Hepatic stellate cell (primary cell): ENCODE measurements around the gene PDGFD.

ENCODE experiments used
- DNase-seq: peaks from one replicate; pipeline ENCODE4 v3.0.0; 2011; ENCODE audit warnings: low spot score

PDGFD gene

GRCh38 chr11:104093426-104094280 is 70.3 kb downstream of the PDGFD start:
- no peak for DNase-seq

- DNase-seq: no peak
These were observed 71.2 kb downstream of the PDGFD start for GRCh38 chr11:104092744-104093143.

GRCh38 chr11:104091281-104092096 is 72.5 kb downstream of the PDGFD start:
- DNase-seq: no peak

- no peak for DNase-seq
These were observed 73.2 kb downstream of the PDGFD start for GRCh38 chr11:104090767-104091166.

GRCh38 chr11:104089481-104089880 is 74.5 kb downstream of the PDGFD start:
- DNase-seq: no peak

GRCh38 chr11:104086621-104087020 is 77.3 kb downstream of the PDGFD start:
- no peak for DNase-seq

GRCh38 chr11:104078995-104079394 is 85.0 kb downstream of the PDGFD start:
- no peak for DNase-seq

GRCh38 chr11:104078245-104078644 is 85.7 kb downstream of the PDGFD start:
- no peak for DNase-seq

GRCh38 chr11:104076455-104076854 is 87.5 kb downstream of the PDGFD start:
- DNase-seq: no peak

GRCh38 chr11:104075706-104076105 is 88.2 kb downstream of the PDGFD start:
- DNase-seq: no peak

- no peak for DNase-seq
These were observed 88.9 kb downstream of the PDGFD start for GRCh38 chr11:104075091-104075490.

GRCh38 chr11:104073950-104074705 is 89.8 kb downstream of the PDGFD start:
- DNase-seq: no peak

- DNase-seq: no peak
These were observed 96.4 kb downstream of the PDGFD start for GRCh38 chr11:104067534-104067933.

GRCh38 chr11:104064034-104064630 is 99.8 kb downstream of the PDGFD start:
- DNase-seq: no peak

GRCh38 chr11:104061853-104062521 is 102.0 kb downstream of the PDGFD start:
- DNase-seq: no peak

GRCh38 chr11:104060820-104061219 is 103.1 kb downstream of the PDGFD start:
- DNase-seq: no peak

- no peak for DNase-seq
These were observed 103.7 kb downstream of the PDGFD start for GRCh38 chr11:104060004-104060794.

- DNase-seq: no peak
These were observed 105.3 kb downstream of the PDGFD start for GRCh38 chr11:104058680-104059079.

GRCh38 chr11:104057908-104058307 is 106.0 kb downstream of the PDGFD start:
- DNase-seq: no peak

- DNase-seq: no peak
These were observed 108.4 kb downstream of the PDGFD start for GRCh38 chr11:104055596-104055995.
